Gastrocnemius medialis (tissue), 4 donors: ENCODE data around the gene TMEM39A.

Experiments used
- CTCF ChIP-seq, 5 experiments: fragments of 450-650 bp in 3 of 5; fragments of 200-600 bp in 2 of 5; sonication (generic) in 2 of 5; IDR thresholded peaks in 4 of 5; conservative IDR thresholded peaks in 1 of 5; 1 replicate in 4 of 5; 2 replicates in 1 of 5; pipeline ENCODE4 v1.5.1; 2016 to 2019; ENCODE audit warnings: antibody characterized with exemption in 5 of 5, mild to moderate bottlenecking in 3 of 5, moderate library complexity in 3 of 5
- POLR2A ChIP-seq, 2 donors: fragments of 450-650 bp; IDR thresholded peaks; one replicate each; pipeline ENCODE4 v1.6.1; 2017; ENCODE audit warnings: antibody characterized with exemption in 2 of 2, mild to moderate bottlenecking in 2 of 2, moderate library complexity in 2 of 2

- no peak for TF ChIP-seq CTCF (IDR thresholded peaks at IDR 0.05 in 4 of 5, conservative IDR thresholded peaks at IDR 0.05 in 1 of 5)
- no peak for TF ChIP-seq POLR2A (IDR thresholded peaks at IDR 0.05)
Measured at GRCh38 chr3:119413603-119414280, 49.7 kb downstream of the TMEM39A start.
